Astrocyte (in vitro differentiated cells and primary cell): ENCODE data around the gene SLC26A6.

ENCODE experiments used
- EZH2 ChIP-seq: IDR thresholded peaks from 2 replicates; pipeline ENCODE4 v1.6.1; 2012; ENCODE audit warnings: mild to moderate bottlenecking, low read length, inconsistent platforms; ENCODE audit not compliant: insufficient read depth
- TF ChIP-seq, protein P1 (sequence below): IDR thresholded peaks from 2 replicates; pipeline ENCODE4 v1.5.1; 2011; ENCODE audit warnings: low read depth, mild to moderate bottlenecking, inconsistent platforms, low read length, moderate library complexity; ENCODE audit not compliant: insufficient read depth

DNA sequence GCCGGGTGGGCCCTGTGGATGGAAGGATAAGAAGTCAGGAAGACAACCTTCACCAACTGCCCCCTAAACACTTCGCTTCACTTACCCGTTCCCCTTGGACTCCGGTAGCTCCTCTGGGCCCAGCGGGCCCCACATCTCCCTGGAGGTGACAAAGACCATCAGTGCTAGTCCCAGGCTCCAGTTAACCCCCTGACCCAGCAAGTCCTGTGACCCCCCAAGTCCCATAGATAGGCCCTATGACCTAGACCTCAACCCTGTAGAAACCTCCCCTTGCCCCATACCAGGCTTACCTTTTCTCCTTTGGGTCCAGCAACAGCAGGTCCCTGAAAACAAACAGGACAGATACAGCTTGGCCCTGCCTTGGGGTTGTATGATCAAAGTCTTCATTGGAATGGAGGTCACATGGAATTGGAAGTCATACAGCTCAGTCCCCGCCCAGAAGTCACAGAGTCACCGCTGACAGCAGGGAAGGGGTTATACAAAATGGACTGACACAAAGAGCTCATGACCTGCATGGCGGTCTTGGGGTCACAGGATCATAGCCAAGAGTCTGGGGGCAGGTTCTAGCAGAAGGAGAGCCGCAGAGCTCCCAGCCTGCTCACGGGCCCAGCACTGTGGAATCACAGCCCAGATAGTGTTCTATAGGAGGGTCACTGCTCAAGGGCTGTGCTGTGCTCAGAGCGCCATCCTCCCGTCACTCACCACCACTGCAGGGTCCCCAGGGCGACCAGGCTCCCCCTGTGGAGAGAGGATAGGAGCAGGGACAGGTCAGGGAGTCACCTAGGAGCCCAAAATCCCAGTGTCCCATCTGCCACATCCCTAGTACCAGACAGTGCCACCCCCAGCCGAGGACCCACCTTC, 53.4 kb downstream of the SLC26A6 start:
- TF ChIP-seq, protein P1, sequence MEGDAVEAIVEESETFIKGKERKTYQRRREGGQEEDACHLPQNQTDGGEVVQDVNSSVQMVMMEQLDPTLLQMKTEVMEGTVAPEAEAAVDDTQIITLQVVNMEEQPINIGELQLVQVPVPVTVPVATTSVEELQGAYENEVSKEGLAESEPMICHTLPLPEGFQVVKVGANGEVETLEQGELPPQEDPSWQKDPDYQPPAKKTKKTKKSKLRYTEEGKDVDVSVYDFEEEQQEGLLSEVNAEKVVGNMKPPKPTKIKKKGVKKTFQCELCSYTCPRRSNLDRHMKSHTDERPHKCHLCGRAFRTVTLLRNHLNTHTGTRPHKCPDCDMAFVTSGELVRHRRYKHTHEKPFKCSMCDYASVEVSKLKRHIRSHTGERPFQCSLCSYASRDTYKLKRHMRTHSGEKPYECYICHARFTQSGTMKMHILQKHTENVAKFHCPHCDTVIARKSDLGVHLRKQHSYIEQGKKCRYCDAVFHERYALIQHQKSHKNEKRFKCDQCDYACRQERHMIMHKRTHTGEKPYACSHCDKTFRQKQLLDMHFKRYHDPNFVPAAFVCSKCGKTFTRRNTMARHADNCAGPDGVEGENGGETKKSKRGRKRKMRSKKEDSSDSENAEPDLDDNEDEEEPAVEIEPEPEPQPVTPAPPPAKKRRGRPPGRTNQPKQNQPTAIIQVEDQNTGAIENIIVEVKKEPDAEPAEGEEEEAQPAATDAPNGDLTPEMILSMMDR, result no peak
- no peak for TF ChIP-seq EZH2
